Hematopoietic multipotent progenitor cell (in vitro differentiated cells): ENCODE results near the gene SPNS2. TPM values are rescaled to one million over a fixed set of nuclear protein-coding genes. Genes with fewer than 3 reads are reported as not detected.

Experiments used
- DNase-seq, 3 donors: peaks; one replicate each; pipeline ENCODE4 v3.0.0-alpha.2; 2011 to 2015; ENCODE audit warnings: low read depth in 2 of 3, low spot score in 2 of 3
- total RNA-seq: library from RNA; depleted of rRNA; stranded (reverse); fragments of >200 nt; gene quantifications from one replicate; pipeline ENCODE4 v1.2.3, GENCODE V29; 2012

SPNS2 gene
- total RNA-seq, 1 donor, result 101 TPM

- no peak for DNase-seq
These were observed 20.7 kb downstream of the SPNS2 start for GRCh38 chr17:4519361-4519788.

GRCh38 chr17:4520060-4520893 is 21.6 kb downstream of the SPNS2 start:
- DNase-seq, result no peak

- no peak for DNase-seq
These were observed 22.4 kb downstream of the SPNS2 start for GRCh38 chr17:4520894-4521600.

- no peak for DNase-seq
These were observed 24.0 kb downstream of the SPNS2 start for GRCh38 chr17:4522661-4523060.

- no peak for DNase-seq
These were observed 25.3 kb downstream of the SPNS2 start for GRCh38 chr17:4523946-4524345.

DNA sequence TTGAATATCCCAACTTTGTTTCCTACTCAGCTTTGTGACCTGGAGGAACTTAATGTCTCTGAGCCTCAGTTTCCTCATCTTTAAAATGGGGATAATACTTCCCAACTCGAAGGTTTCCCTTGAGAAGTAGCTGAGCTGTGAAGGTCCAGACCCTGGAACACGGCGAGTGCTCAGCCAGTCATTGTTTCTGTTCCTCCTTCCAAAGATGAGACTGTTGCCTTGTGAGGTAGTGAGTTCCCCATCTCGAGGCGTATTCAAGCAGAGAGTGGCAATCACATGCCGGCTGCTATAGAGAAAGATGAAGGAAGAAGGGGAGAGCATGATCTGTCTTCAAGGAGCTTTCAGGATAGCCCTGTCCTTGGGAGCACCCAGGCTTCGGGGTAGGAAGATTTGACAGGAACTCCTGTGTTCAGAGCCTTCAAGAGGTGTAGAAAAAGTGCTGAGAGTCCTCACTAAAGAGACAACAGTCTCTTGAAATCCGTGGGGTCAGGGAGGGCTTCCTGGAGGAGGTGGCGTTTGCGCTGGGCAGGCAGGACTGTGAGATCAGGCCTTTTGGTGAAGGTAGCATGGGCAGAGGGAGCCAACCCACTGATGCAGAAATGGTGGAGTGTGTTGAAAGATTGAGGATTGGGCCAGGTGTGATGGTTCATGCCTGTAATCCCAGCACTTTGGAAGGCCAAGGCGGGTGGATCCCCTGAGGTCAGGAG is 27.2 kb downstream of the SPNS2 start:
- no peak for DNase-seq

GRCh38 chr17:4527134-4527533 is 28.5 kb downstream of the SPNS2 start:
- DNase-seq, result no peak

GRCh38 chr17:4527566-4528125 is 29.0 kb downstream of the SPNS2 start:
- no peak for DNase-seq

DNA sequence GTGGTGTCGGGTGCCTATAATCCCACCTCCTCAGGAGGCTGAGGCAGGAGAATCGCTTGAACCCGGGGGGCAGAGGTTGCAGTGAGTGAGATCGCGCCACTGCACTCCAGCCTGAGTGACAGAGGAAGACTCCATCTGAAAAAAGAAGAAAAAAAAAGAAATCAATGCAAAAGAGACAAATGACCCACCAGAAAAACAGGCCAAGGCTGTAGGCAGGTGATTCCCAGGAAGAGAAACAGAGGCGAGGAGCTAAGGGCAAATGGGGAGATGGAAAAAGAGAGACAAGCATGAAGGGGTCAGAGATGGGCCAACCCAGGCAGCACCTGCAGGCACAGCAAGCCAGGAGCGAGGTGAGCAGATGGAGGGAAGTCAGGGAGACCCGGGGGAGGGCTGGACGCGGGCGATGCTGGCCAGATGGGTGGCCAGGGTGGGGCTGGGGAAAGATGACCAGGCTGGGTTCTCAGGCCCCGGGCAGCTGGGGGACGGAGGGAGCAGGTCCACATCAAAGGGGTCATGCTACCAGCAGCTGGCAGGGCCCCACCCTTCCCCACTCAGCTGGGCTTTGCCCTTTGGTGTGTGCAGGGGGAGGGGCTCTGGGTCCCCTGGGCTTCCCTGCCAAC is 31.0 kb downstream of the SPNS2 start:
- DNase-seq, result no peak

- no peak for DNase-seq
These were observed 32.4 kb downstream of the SPNS2 start for GRCh38 chr17:4530799-4531730.

DNA sequence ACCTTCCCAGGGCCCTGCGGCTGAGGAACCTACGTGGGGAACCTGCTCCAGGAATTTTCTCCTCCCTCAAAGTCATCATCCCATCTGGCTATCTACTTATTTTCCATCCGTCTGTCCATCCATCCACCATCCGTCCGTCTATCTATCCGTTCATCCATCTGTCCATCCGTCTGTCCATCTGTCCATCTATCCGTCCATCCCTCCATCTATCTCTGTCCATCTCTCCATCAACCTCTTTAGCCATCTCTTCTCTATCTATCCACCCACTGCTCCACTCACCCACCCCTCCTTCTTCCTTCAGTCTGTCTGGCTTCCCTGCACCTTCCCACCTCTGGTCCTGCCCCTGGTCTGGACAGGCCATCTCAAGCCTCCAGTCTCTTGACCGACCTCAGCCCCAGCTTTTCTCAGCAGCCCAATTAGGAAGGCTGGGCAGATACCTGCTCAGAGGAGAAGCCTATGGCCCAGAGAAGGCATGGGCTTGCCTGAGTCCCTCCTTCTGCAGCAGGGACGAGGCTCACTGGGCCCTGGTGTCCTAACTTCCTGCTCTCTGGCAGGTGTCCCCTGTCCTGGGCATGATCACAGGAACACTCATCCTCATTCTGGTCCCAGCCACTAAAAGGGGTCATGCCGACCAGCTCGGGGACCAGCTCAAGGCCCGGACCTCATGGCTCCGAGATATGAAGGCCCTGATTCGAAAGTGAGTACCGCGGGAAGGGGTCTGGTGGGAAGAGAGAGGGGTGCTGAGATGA is 33.5 kb downstream of the SPNS2 start:
- DNase-seq, result no peak

DNA sequence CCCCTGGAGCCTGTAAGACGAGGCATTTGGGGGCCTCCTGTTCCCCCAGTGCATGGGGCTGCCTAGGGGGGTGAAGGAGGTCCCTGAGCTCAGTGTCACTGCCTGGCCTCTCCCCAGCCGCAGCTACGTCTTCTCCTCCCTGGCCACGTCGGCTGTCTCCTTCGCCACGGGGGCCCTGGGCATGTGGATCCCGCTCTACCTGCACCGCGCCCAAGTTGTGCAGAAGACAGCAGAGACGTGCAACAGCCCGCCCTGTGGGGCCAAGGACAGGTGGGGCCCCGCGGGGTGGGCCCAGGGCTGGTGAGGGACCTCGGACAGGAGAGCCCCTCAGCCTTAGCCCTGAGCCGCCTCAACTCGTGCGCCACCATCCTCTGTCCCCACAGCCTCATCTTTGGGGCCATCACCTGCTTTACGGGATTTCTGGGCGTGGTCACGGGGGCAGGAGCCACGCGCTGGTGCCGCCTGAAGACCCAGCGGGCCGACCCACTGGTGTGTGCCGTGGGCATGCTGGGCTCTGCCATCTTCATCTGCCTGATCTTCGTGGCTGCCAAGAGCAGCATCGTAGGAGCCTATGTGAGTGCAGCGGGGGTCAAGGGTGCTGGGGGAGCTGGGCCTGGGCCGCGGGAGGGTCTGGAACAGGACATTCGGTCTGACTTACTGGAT is 34.3 kb downstream of the SPNS2 start:
- no peak for DNase-seq

- DNase-seq, result peak in 1 of 3 donors; percentile 66
These were observed 35.1 kb downstream of the SPNS2 start for GRCh38 chr17:4533523-4534504.

GRCh38 chr17:4534515-4534914 is 35.8 kb downstream of the SPNS2 start:
- DNase-seq, result no peak

- no peak for DNase-seq
These were observed 36.4 kb downstream of the SPNS2 start for GRCh38 chr17:4534928-4535666.

DNA sequence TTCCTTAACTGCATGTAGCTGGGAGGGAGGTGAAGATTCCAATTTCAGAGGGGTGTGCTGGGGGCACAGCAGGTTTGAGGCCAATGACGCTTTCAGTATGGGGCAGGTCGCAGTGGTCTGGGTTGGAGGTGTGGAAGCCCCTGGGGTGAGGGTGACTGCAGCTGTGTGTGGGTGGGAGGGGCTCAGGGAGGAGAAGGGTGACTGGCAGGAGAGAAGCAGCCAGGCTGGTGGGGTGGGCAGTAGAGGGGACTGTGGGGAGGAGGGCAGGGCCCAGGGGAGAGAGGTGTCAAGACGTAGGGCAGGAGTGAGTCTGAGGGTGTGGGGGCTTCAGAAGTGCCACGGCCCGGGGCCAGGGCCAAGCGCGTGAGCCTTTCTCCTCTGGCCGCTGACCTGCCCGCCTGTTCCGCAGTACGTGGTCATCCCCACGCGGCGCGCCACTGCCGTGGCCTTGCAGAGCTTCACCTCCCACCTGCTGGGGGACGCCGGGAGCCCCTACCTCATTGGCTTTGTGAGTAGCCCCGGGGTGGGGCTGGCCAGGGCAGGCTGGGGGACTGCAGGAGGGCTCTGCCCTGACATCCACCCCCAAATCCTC is 37.1 kb downstream of the SPNS2 start:
- DNase-seq, result no peak
